Esophagus muscularis mucosa (tissue), 4 donors: ENCODE results near the gene MLLT3. TPM values are rescaled to one million over a fixed set of nuclear protein-coding genes. Genes with fewer than 3 reads are reported as not detected.

Source experiments
- DNase-seq: peaks from one replicate; pipeline ENCODE4 v3.0.0-alpha.2; 2017; ENCODE audit errors: extremely low spot score
- H3K27ac ChIP-seq, 4 donors: fragments of 200-600 bp; sonication (generic); replicated peaks in 1 of 4; 1 replicate in 3 of 4; 2 replicates in 1 of 4; pipeline ENCODE4 v1.5.1; 2016 to 2019; ENCODE audit warnings: mild to moderate bottlenecking in 1 of 4
- H3K27me3 ChIP-seq, 4 donors: fragments of 200-600 bp; sonication (generic); one replicate each; pipeline versions ENCODE4 v1.5.1 to v1.6.0; 2016 to 2019
- H3K36me3 ChIP-seq, 4 donors: fragments of 200-600 bp; sonication (generic); one replicate each; pipeline ENCODE4 v1.5.1; 2016 to 2019
- H3K4me1 ChIP-seq, 4 donors: fragments of 200-600 bp; sonication (generic); one replicate each; pipeline ENCODE4 v1.5.1; 2016 to 2019
- H3K4me3 ChIP-seq, 4 donors: fragments of 200-600 bp; sonication (generic); 1 replicate in 2 of 4; 2 replicates in 2 of 4; pipeline ENCODE4 v1.5.1; 2016 to 2019; ENCODE audit warnings: mild to moderate bottlenecking in 4 of 4, moderate library complexity in 1 of 4
- H3K9me3 ChIP-seq, 4 donors: fragments of 200-600 bp; sonication (generic); 1 replicate in 3 of 4; 2 replicates in 1 of 4; pipeline ENCODE4 v1.5.1; 2016 to 2019
- EP300 ChIP-seq: sonication (generic); formaldehyde crosslinking; IDR thresholded peaks from one replicate; pipeline ENCODE4 v1.6.1; 2017; ENCODE audit warnings: antibody characterized with exemption
- POLR2A ChIP-seq: fragments of 450-650 bp; IDR thresholded peaks from one replicate; pipeline ENCODE4 v1.6.1; 2017; ENCODE audit warnings: antibody characterized with exemption, moderate library complexity, mild to moderate bottlenecking, low read depth
- POLR2AphosphoS5 ChIP-seq, 2 donors: sonication (generic); formaldehyde crosslinking; IDR thresholded peaks; one replicate each; pipeline ENCODE4 v1.6.1; 2017; ENCODE audit warnings: antibody characterized with exemption in 2 of 2
- WGBS: methylation state at CpG from one replicate; pipeline ENCODE4 v1.1.5; 2018; 5-methylcytosine and 5-hydroxymethylcytosine counted together
- intact Hi-C: fragments of 100-400 bp; cut with DNase I; formaldehyde crosslinking; loops from one replicate; pipeline ENCODE4 v1.15.1; 2023
- total RNA-seq, 4 donors: library from RNA; depleted of rRNA; stranded (reverse); fragments of >200 nt; gene quantifications; one replicate each; pipeline versions ENCODE4 v1.1.0 to v1.2.1, GENCODE V29; 2016
- TF ChIP-seq, protein P1 (sequence below), 3 experiments: fragments of 200-600 bp in 2 of 3; fragments of 450-650 bp in 1 of 3; sonication (generic) in 2 of 3; IDR thresholded peaks; one replicate each; pipeline ENCODE4 v1.5.1; 2017 to 2019; ENCODE audit warnings: antibody characterized with exemption in 3 of 3, mild to moderate bottlenecking in 2 of 3, moderate library complexity in 1 of 3

Gene MLLT3
- 10 to 100 TPM; 14.1 to 30.7 (median 18.0) TPM for total RNA-seq

DNA sequence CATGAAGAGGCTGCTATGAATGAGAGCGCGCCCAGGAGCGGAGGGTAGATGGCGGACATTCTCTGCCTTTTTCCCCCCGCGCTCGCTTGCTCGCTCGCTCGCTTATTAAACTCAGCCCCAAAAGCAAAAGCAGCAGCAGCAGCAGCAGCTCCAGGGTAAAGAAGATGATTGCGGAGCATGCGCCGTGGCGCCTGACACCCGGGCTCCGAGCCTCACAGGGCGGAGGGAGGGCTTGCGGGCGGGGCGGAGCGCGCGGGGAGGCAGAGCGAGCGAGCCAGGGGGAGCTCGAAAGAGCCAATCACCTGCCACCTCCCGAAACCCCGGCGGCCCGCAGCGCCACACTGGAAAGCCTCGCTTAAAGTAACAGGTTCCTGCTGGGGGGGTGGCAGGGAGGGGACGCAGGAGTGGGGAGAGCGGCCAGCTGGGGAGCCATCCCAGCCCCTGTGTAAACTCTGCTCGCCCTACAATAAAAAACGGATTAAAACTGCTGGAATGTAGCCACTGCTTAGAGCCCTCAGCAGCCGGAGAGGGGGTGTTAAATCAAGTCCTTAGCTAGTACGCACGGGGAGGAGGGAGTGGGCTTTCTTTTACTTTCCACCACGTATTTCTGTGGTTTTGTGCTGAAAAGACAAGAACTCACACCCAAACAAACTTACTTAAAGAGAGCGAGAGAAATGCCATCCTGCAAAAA, at the start of gene MLLT3:
Gene MLLT3, minus strand, starts transcription at position 170 of the 691 bp plus-strand sequence.
- intact Hi-C loops, result loop anchor here (2.0 to 5.0 kb wide), 5 partner anchors 62 to 695 kb away; partner anchors contain the start of gene FOCAD
- Histone ChIP-seq H3K4me3 (peak within 1 kb of the TSS; percentile 77 to 96 (median 92)), H3K27me3 (no peaks in the 10 kb centered on the region), H3K36me3 (no peaks in the 10 kb centered on the region), H3K27ac (peak within 1 kb of the TSS; percentile 91 to 94 (median 92)), H3K9me3 (no peaks in the 10 kb centered on the region), H3K4me1 (peaks cover 18 to 45% (median 36%) of the 10 kb centered on the region in 4 donors)
- DNase-seq, result peak; percentile 97
- peak; percentile 3 for TF ChIP-seq POLR2A
- TF ChIP-seq POLR2AphosphoS5 (IDR thresholded peaks at IDR 0.05), result peak; percentile 91 to 93
- TF ChIP-seq, protein P1, sequence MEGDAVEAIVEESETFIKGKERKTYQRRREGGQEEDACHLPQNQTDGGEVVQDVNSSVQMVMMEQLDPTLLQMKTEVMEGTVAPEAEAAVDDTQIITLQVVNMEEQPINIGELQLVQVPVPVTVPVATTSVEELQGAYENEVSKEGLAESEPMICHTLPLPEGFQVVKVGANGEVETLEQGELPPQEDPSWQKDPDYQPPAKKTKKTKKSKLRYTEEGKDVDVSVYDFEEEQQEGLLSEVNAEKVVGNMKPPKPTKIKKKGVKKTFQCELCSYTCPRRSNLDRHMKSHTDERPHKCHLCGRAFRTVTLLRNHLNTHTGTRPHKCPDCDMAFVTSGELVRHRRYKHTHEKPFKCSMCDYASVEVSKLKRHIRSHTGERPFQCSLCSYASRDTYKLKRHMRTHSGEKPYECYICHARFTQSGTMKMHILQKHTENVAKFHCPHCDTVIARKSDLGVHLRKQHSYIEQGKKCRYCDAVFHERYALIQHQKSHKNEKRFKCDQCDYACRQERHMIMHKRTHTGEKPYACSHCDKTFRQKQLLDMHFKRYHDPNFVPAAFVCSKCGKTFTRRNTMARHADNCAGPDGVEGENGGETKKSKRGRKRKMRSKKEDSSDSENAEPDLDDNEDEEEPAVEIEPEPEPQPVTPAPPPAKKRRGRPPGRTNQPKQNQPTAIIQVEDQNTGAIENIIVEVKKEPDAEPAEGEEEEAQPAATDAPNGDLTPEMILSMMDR (IDR thresholded peaks at IDR 0.05), result peak in 1 of 3 experiments; percentile 37
- TF ChIP-seq EP300, result no peak
- under 1% methylated on average over 16 of the region's 41 CpGs for WGBS

GRCh38 chr9:20671635-20672034, 49.3 kb upstream of the MLLT3 start:
- H3K4me1 ChIP-seq, result no peaks in the 10 kb centered on the region
- 92% methylated on average over 4 of the region's 4 CpGs for WGBS
- TF ChIP-seq POLR2AphosphoS5 (IDR thresholded peaks at IDR 0.05) (no peak), POLR2A (no peak), EP300 (no peak)
- TF ChIP-seq, protein P1 (IDR thresholded peaks at IDR 0.05), result no peak
- H3K27me3 ChIP-seq, result no peaks in the 10 kb centered on the region
- no peaks in the 10 kb centered on the region for H3K36me3 ChIP-seq
- intact Hi-C loops, result no loop called here
- H3K27ac ChIP-seq, result no peak overlapping the region
- no peak overlapping the region for H3K4me3 ChIP-seq
- no peaks in the 10 kb centered on the region for H3K9me3 ChIP-seq
- no peak for DNase-seq

DNA sequence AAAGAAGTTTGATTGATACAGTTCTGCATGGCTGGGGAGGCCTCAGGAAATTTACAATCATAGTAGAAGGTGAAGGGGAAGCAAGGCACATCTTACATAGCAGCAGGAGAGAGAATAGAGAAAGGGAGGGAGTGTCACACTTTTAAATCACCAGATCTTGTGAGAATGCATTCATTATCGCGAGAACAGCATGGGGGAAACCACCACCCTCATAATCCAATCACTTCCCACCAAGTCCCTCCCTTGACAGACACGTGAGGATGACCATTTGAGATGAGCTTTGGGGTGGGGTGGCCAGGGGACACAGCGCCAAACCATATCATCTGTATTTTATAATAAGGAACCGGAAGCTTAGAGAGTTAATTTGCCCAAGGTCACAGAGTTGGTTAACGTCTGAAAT, 48.1 kb upstream of the MLLT3 start:
- intact Hi-C loops, result no loop called here
- H3K4me3 ChIP-seq, result no peak overlapping the region
- 71% methylated on average over 6 of the region's 6 CpGs for WGBS
- no peak overlapping the region for H3K27ac ChIP-seq
- no peaks in the 10 kb centered on the region for H3K27me3 ChIP-seq
- no peaks in the 10 kb centered on the region for H3K9me3 ChIP-seq
- no peaks in the 10 kb centered on the region for H3K4me1 ChIP-seq
- TF ChIP-seq EP300 (no peak), POLR2AphosphoS5 (IDR thresholded peaks at IDR 0.05) (no peak), POLR2A (no peak)
- TF ChIP-seq, protein P1 (IDR thresholded peaks at IDR 0.05), result no peak
- no peaks in the 10 kb centered on the region for H3K36me3 ChIP-seq
- no peak for DNase-seq

- H3K4me3 ChIP-seq, result no peak overlapping the region
- no peak overlapping the region for H3K27ac ChIP-seq
- no peaks in the 10 kb centered on the region for H3K9me3 ChIP-seq
- H3K27me3 ChIP-seq, result no peaks in the 10 kb centered on the region
- no peak for DNase-seq
- TF ChIP-seq POLR2A (no peak), POLR2AphosphoS5 (IDR thresholded peaks at IDR 0.05) (no peak), EP300 (no peak)
- H3K36me3 ChIP-seq, result no peaks in the 10 kb centered on the region
- H3K4me1 ChIP-seq, result peaks cover 0 to 5% (median 0%) of the 10 kb centered on the region in 4 donors
- intact Hi-C loops, result no loop called here
- WGBS, result 91% methylated on average over 3 of the region's 3 CpGs
Observed at GRCh38 chr9:20664501-20664900, 42.2 kb upstream of the MLLT3 start.

DNA sequence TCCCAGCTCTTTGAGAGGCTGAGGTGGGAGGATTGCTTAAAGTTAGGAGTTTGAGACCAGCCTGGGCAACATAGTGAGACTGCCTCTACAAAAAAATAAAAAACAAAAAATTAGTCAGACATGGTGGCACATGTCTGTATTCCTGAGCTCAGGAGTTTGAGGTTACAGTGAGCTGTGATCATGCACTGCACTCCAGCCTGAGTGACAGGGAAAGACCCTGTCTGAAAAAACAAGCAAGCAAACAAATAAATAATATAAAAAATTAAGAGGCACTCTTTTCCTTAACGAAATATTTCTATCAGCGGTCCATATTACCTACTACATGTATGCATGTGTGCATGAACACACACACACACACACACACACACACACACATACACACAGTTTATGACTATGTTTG, 40.8 kb upstream of the MLLT3 start:
- Histone ChIP-seq H3K4me3 (no peak overlapping the region), H3K4me1 (peaks cover 0 to 12% (median 2%) of the 10 kb centered on the region in 4 donors), H3K27me3 (no peaks in the 10 kb centered on the region), H3K9me3 (no peaks in the 10 kb centered on the region), H3K36me3 (no peaks in the 10 kb centered on the region), H3K27ac (no peak overlapping the region)
- TF ChIP-seq EP300, result no peak
- TF ChIP-seq POLR2AphosphoS5 (IDR thresholded peaks at IDR 0.05), result no peak
- no peak for TF ChIP-seq POLR2A
- TF ChIP-seq, protein P1 (IDR thresholded peaks at IDR 0.05), result no peak
- intact Hi-C loops, result no loop called here
- DNase-seq, result no peak
- 92% methylated on average over 2 of the region's 2 CpGs for WGBS
